NCI-H1105 treated with DMSO at 0.1 percent for 48 hours (cell line): Measurements from ENCODE around the gene ROR1.

Experiments
- DNase-seq: peaks from one replicate; lab custom pipeline; 2025; lab: John Stamatoyannopoulos, UW

ROR1 gene

DNA sequence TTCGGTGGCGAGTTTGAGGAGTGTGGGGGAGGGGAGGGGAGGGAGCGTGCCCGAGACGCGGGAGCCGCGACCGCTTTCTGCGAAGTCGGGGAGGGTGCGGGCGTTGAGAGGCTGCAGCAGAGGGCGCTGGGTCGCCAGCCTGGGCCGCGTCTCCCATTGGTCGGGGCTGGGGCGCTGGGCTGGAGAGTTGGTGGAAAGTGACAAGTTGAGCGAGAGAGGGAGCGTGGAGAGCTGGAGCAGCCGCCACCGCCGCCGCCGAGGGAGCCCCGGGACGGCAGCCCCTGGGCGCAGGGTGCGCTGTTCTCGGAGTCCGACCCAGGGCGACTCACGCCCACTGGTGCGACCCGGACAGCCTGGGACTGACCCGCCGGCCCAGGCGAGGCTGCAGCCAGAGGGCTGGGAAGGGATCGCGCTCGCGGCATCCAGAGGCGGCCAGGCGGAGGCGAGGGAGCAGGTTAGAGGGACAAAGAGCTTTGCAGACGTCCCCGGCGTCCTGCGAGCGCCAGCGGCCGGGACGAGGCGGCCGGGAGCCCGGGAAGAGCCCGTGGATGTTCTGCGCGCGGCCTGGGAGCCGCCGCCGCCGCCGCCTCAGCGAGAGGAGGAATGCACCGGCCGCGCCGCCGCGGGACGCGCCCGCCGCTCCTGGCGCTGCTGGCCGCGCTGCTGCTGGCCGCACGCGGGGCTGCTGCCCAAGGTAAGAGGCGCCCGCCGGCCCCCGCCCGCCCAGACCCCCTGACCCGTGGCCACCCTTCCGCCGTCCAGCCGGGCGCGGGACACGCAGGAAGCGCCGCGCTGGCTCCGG lies at the start of gene ROR1:
Gene ROR1, plus strand, starts transcription at position 203 of the 802 bp plus-strand sequence.
- peak; percentile 61 for DNase-seq

GRCh38 chr1:63724375-63724899 lies 49.4 kb upstream of the ROR1 start:
- no peak for DNase-seq

DNA sequence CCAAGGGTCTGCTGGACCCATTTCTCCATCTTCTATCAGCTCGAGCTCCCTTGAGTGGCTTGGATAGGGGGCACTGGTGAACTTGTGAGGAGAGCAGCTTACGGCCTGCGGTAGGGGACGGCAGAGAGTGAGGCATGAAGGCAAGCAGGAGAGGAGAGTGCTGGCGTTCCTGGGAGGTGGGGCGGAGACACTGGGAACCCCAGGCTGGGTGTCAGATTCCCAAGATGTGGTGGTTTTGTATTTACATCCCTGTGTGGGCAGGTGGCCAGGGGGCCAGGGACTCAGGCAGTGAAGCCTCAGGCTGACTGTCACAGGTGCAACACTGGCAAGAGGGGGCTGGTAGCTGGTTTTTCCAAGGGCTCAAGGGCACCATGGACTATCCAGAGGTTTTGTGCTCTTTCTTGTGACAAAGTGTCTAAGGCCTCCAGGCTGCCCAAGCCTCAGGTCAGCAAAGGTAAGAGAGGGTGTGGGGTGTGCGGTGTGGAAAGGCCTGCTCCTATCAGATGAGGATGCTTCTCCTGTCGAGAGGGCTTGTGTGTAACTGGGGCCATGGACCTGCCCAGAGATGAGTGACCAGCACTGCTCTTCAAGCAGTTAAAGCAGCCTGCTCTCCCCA lies 45.1 kb upstream of the ROR1 start:
- no peak for DNase-seq

DNA sequence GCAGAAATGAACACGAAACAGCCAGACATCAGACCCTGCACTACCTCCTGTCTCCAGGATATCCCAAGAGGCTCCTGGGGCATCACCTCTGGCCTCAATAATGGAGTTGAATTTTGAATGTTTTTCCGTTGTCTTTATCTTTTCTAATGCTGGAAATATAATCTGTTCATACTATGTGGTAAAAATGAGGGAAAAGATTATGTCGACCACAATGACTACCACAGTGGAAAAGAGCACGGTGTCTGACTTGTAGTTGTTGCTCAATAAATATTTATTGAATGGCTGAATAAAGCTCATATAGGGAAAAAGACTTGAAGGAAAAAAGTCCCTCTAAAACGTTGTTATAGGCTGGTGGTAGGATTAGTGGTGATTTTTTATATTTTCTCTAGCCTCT lies 44.6 kb upstream of the ROR1 start:
- no peak for DNase-seq

- DNase-seq: peak; percentile 8
Observed at GRCh38 chr1:63730211-63730610, 43.6 kb upstream of the ROR1 start.

GRCh38 chr1:63731117-63732043 lies 42.4 kb upstream of the ROR1 start:
- DNase-seq: no peak

- no peak for DNase-seq
Observed at GRCh38 chr1:63732666-63733065, 41.2 kb upstream of the ROR1 start.

- DNase-seq: no peak
Observed at GRCh38 chr1:63738772-63739171, 35.0 kb upstream of the ROR1 start.

GRCh38 chr1:63739452-63739851 lies 34.4 kb upstream of the ROR1 start:
- no peak for DNase-seq

- no peak for DNase-seq
Observed at GRCh38 chr1:63740432-63740831, 33.4 kb upstream of the ROR1 start.

- no peak for DNase-seq
Observed at GRCh38 chr1:63742526-63742925, 31.3 kb upstream of the ROR1 start.

DNA sequence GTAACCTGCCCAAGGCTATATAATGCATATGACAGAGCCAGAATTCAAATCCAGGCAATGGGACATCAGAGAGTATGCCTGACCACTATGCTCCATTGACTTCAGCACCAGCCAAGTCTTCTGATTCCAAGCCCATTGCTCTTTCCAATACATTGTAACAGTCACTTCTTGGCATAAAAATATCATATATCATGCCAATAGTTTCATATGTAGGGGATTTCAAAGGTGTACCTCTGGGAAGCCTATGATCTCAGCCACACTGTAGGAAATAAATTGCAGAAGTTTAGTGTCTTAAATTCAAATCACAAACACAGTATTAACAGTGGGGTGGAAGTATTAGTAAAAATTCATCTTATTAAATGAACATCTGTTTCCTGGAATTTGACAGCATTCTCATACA lies 30.0 kb upstream of the ROR1 start:
- no peak for DNase-seq

DNA sequence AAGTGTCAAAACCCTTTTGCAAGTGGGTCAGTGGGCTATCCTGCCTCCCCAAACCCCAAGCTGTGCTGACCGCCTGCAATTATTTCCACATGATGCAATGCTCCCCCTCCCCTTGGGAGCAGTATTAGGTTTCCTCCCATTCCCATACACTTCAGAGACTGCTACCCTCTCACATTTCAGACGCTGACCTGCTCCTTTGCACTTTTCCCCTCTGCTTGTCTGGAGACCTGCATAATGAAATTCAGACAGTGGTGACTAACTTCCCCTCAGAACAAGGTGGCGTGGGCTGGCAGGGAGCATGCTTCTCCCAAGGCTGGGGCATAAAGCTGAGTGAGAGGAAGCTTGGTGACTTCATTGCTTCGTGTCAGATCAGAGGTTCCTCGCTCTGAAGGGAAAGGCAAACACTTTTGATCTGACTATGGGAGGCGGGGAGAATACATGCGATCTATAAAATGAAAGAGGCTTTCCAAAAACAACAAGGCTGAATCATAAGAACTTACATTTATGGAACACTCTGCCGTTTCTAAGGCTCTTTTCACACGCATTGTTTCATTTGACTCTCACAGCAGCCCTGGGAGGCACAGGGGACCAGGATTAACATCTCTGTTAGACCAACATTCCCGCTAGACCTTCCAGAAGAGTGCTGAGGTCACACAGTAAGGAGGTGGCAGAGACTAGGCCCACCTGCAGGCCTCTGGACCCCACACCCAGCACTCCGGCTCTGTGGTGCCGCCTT lies 27.5 kb upstream of the ROR1 start:
- no peak for DNase-seq

- no peak for DNase-seq
Observed at GRCh38 chr1:63747445-63747844, 26.4 kb upstream of the ROR1 start.

- DNase-seq: no peak
Observed at GRCh38 chr1:63748046-63748580, 25.7 kb upstream of the ROR1 start.

GRCh38 chr1:63748641-63749040 lies 25.2 kb upstream of the ROR1 start:
- no peak for DNase-seq

DNA sequence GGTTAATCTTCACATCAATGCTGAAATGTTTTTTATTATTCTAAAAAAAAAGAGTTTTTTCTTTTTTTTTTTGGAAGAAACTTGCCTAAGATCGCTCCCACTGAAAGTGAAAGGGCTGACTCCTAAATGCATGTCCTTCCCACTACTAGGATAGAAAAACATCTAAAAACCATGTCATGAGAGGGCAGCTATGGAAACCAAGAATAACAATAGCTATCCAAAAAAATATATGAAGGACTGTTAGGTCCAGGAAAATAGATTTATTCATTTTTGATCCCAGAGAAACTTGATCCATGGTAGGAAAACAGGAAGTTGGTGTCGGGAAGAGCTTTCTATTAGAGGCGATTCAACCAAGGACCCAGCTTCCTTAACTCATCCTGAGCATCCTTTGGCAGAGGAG lies 23.1 kb upstream of the ROR1 start:
- DNase-seq: no peak

- DNase-seq: no peak
Observed at GRCh38 chr1:63752176-63752575, 21.6 kb upstream of the ROR1 start.

- DNase-seq: no peak
Observed at GRCh38 chr1:63753591-63753990, 20.2 kb upstream of the ROR1 start.

DNA sequence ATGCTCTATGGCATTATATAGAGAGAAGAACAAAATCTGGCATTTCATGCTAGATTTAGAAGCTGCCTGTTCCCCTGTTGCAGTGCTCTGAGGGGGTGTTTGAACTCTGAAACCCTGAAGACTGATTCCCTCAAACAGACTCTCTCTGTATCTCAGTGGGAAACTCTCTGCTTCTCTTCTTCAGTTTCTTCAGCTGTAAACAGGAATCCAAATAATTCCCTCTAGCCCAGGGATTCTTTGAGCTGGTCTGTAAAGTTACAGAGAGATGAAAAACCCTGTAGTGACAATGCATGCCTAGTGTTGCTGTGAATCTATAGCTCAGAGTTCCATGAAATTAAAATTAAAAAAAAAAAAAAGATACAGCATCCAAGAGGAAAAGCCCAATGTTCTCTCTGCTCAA lies 17.0 kb upstream of the ROR1 start:
- DNase-seq: no peak

DNA sequence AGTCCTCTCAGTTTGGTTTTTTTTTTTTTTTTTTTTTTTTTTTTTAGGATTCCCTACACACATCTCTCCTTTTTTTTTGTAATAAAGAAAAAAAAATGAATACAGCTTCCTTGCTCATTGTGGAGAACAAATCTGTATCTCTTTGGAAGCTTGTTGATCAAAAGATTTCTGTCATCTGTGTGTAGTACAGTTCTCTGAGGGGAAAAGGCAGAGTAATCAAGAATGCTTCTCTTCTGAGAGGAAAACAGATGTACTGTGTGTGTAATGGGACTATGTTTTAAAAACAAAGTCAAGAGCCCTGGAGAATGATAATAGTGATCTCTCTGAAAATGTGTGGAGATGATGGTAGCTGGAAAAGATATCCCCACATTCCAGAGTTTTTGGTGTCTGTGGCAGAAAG lies 16.5 kb upstream of the ROR1 start:
- DNase-seq: no peak
